HG03432 (cell line): ENCODE results near the gene PAPSS1.
A peak's percentile ranks its signal among the peaks of the same experiment; 100 is the strongest.

Source experiments
- ATAC-seq: cut with Tn5 transposase; IDR thresholded peaks from one replicate; pipeline ENCODE4 v1.9.1; 2021; ENCODE audit warnings: mild to moderate bottlenecking, moderate library complexity; ENCODE audit not compliant: unreplicated experiment

PAPSS1 gene

GRCh38 chr4:107630185-107630705, 89.8 kb downstream of the PAPSS1 start:
- ATAC-seq, result no peak

DNA sequence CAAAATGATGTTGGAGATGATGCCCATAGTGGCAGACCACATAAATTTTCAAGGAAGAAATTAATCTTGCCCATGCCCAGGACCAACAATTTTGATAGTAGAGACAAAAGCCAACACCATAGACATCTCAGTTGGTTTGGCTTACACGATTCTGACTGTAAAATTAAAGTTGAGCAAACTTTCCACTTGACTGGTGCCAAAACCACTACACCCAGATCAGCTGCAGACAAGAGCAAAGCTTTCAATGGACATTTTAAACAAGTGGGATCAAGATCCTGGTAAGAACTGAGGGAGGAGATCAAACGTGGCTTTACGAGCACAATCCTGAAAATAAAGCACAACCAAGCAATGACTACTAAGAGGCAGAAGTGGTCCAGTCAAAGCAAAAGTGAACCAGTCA, 90.7 kb downstream of the PAPSS1 start:
- no peak for ATAC-seq

- no peak for ATAC-seq
Observed at GRCh38 chr4:107625391-107625902, 94.6 kb downstream of the PAPSS1 start.

GRCh38 chr4:107624024-107624423, 96.0 kb downstream of the PAPSS1 start:
- ATAC-seq, result no peak

DNA sequence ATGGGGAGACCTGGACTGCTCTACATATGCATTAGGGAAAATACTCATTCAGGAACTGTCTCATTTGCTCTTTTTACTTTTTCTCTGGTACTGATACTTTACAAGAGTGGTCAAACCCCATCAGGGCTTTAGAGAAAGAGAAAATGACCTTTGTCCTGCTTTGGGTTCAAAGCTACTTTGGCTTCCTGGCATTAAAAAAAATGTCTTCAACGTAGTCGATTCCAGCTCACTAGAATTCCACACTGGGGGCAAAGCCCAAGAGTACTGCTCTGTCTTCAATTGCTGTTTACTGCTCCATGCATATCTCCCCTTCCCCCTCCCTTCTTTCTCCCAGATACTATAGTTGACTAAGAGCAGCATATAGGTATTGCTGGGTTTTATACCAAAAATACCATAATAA, 98.0 kb downstream of the PAPSS1 start:
- no peak for ATAC-seq

GRCh38 chr4:107619731-107620130, 100.3 kb downstream of the PAPSS1 start:
- ATAC-seq, result no peak

DNA sequence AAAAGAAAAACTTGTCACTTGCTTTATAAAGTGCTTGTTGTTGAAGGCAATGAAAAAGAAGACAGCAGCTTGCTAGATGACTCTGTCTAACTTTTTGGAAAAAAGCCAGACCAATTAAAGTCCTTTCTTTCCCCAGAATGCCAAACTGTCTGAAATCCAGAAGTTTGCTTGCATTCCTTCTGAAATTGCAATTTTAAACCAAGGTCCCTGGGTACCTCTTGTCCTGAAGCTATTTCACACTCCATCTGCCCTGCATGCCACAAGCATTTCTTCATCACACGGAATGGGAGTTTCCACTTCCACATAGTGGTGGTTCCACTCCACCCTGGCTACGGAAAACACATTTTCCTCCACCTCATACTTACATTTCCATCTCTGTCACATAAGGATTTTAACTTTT, 101.0 kb downstream of the PAPSS1 start:
- no peak for ATAC-seq

DNA sequence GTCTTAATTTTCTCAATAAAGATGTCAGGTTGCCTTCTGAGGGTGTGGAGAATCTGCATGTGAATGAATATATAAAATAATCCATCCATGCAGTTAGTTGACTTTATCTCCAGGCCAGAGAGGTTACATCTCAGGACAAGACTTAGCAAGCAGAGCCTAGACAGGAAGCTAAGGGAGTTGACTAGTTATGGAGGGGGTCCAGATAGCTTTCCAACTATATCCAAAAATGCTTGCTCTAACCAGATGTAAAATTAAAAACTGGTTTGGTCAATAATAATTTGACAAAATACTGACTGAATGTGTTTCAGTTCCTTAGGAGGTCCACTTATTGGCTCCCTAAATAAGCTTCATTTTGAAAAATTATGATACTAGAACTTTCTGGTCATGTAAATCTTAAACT, 101.4 kb downstream of the PAPSS1 start:
- ATAC-seq, result no peak

- no peak for ATAC-seq
Observed at GRCh38 chr4:107616838-107617389, 103.1 kb downstream of the PAPSS1 start.

GRCh38 chr4:107615809-107616208, 104.2 kb downstream of the PAPSS1 start:
- ATAC-seq, result no peak

GRCh38 chr4:107603430-107603829, 116.6 kb downstream of the PAPSS1 start:
- ATAC-seq, result no peak

DNA sequence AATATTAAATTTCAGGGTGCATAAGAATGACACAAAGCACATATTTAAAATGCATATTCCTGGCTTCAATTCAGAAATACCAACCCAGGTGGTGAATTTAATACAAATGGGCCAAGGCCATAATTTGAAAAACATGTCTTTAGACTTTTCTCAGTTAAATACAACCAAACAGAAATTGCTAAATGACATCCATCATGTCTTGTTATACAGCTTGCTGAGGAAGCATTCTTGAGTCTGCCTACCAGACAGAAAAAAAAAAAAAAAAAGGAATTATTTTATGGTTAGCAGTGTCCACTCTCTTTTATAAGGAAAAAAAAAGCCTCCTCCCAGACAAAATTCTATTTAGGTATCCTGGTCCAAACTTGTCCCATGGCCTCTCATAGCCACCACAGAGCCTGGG, 119.1 kb downstream of the PAPSS1 start:
- no peak for ATAC-seq

DNA sequence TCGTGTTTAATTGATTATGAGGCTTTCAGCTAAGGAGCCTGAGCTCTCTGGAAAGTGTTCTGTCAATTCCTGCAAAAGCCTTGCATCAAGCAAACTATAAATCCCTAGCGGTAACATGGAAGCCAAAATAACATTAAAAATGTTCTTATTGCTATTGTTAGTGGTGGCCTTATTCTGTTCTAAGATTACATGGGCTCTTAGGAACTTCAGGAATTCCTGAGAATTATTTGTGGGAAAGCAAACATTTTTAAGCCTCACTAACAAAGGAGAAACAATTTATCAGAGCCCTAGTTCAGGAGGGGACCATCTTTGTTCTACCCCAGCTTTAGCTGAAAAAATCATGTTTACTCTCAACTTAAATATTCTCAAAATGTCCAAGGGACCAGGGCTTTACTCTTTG, 119.6 kb downstream of the PAPSS1 start:
- ATAC-seq, result no peak

- ATAC-seq, result no peak
Observed at GRCh38 chr4:107599841-107600240, 120.2 kb downstream of the PAPSS1 start.

- no peak for ATAC-seq
Observed at GRCh38 chr4:107593230-107593629, 126.8 kb downstream of the PAPSS1 start.

DNA sequence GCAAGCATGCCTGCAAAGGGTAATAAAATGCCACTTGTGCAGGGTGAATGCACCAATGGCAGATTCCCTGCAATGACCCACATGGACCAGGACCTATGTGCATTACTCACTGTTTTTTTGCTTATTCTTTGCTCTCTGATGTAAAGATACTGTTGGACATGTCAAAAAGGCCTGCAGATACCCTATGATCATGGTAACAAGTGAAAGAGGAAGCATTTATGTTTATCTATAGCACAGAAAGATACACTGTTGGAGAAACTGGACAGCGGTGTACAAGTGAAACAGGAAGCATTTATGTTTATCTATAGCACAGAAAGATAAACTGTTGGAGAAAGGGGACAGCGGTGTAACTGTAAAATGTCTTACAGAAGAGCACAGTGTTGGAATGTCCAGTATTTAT, 127.5 kb downstream of the PAPSS1 start:
- peak; percentile 89 for ATAC-seq

DNA sequence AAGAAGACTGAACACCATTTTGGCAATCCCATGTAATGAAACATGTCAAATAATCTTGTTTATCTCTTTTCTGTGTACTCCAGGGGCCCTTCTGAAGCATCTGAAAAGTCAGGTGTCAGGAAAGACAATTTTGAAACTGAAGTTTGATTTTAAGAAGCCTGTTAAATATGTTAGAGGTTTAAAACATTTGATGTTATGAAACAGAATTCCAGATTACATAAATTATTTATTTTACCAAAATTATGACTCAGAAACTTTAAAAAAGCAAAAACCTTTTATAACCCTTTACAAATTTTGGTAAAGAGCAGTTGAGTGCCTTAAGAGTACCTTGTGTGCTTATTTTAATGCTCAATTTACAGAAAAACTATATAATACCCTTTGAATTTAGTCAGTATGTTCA, 130.8 kb downstream of the PAPSS1 start:
- ATAC-seq, result no peak

DNA sequence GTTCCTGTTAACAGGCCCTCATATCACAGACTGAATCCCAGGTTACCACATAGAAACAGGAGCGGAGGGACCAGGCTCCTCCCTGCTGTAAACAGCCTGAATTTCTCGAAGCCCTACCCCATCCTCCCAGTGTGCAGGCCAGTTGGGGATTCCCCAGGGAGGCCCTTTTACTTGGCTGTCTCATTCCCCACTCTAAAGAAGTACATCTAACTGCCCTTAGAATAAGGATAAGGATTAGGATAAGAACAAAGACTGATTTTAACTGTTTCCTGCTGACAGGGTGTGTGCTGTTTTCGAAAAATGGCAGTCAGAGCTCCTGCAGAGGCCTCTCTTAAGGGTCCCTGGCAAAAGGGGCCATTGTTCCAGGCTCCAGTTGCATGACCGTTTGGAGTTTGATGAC, 133.7 kb downstream of the PAPSS1 start:
- no peak for ATAC-seq

- no peak for ATAC-seq
Observed at GRCh38 chr4:107579099-107579498, 140.9 kb downstream of the PAPSS1 start.

GRCh38 chr4:107578321-107578720, 141.7 kb downstream of the PAPSS1 start:
- ATAC-seq, result no peak

- no peak for ATAC-seq
Observed at GRCh38 chr4:107577743-107578142, 142.3 kb downstream of the PAPSS1 start.

GRCh38 chr4:107575243-107575642, 144.8 kb downstream of the PAPSS1 start:
- no peak for ATAC-seq

GRCh38 chr4:107572281-107572680, 147.8 kb downstream of the PAPSS1 start:
- ATAC-seq, result no peak
